Right lobe of liver (tissue), 6 donors: ENCODE measurements around the gene BASP1. TPM values are rescaled to one million over a fixed set of nuclear protein-coding genes. Genes with fewer than 3 reads are reported as not detected.

ENCODE experiments used
- ATAC-seq, 4 donors: fragments of 200-7000 bp; cut with Tn5 transposase; one replicate each; pipeline ENCODE4 v1.9.1; 2020; ENCODE audit warnings: mild to moderate bottlenecking in 4 of 4, moderate library complexity in 4 of 4
- DNase-seq, 3 donors: peaks; one replicate each; pipeline ENCODE4 v3.0.0-alpha.2; 2020
- H3K27ac ChIP-seq, 3 donors: fragments of 200-600 bp; one replicate each; pipeline ENCODE4 v1.8.0; 2022
- H3K27me3 ChIP-seq, 2 donors: fragments of 200-600 bp; one replicate each; pipeline ENCODE4 v1.8.0; 2022
- H3K36me3 ChIP-seq, 4 donors: fragments of 200-600 bp; sonication (generic) in 1 of 4; one replicate each; pipeline versions ENCODE4 v1.5.1 to v1.8.0; 2017 to 2022; ENCODE audit warnings: control low read depth in 1 of 4
- H3K4me1 ChIP-seq, 4 donors: fragments of 200-600 bp; sonication (generic) in 1 of 4; one replicate each; pipeline versions ENCODE4 v1.5.1 to v1.8.0; 2017 to 2022; ENCODE audit warnings: control low read depth in 1 of 4
- H3K4me3 ChIP-seq, 3 donors: fragments of 200-600 bp; one replicate each; pipeline ENCODE4 v1.8.0; 2022
- H3K9me3 ChIP-seq, 4 donors: fragments of 200-600 bp; sonication (generic) in 1 of 4; one replicate each; pipeline versions ENCODE4 v1.5.1 to v1.8.0; 2017 to 2022; ENCODE audit warnings: control low read depth in 1 of 4
- POLR2A ChIP-seq: fragments of 450-650 bp; IDR thresholded peaks from one replicate; pipeline ENCODE4 v1.6.1; 2017; ENCODE audit warnings: antibody characterized with exemption, mild to moderate bottlenecking
- WGBS: methylation state at CpG from one replicate; pipeline ENCODE4 v1.1.6; 2018; ENCODE audit warnings: low coverage, low lambda C conversion rate; ENCODE audit not compliant: insufficient coverage; ENCODE audit errors: missing lambda C conversion rate; 5-methylcytosine and 5-hydroxymethylcytosine counted together
- intact Hi-C, 2 donors: fragments of 100-400 bp; cut with DNase I; formaldehyde crosslinking; loops; one replicate each; pipeline versions ENCODE4 v1.11.2 to v1.14.1; 2022
- total RNA-seq, 6 experiments: library from RNA; depleted of rRNA in 2 of 6; stranded (reverse); fragments of >200 nt in 2 of 6; fragmentation: NEBNext Ultra II Directional in 3 of 6; extraction: Animal tissue kit (Norgen Biotek cat#: 25700) in 3 of 6; gene quantifications; one replicate each; pipeline versions ENCODE4 v1.1.0 to v1.2.4, GENCODE V29; 2016 to 2023
- TF ChIP-seq, protein P1 (sequence below), 4 donors: fragments of 200-600 bp in 3 of 4; fragments of 450-650 bp in 1 of 4; IDR thresholded peaks; one replicate each; pipeline versions ENCODE4 v1.5.1 to v1.8.0; 2016 to 2022; ENCODE audit warnings: antibody characterized with exemption in 4 of 4, mild to moderate bottlenecking in 2 of 4
- donor health status: DM: no; HTN: yes; CAD: no.
- donor health status: DM: no; HTN: no; CAD: no.
- donor health status: DM: no; HTN: no; CAD: no.
- donor health status: DM: no; HTN: yes; CAD: no.
- donor health status: DM: no; HTN: yes; CAD: no.

The BASP1 gene
- total RNA-seq, 6 experiments from 2014 or later = 2.6 to 11.2 (median 4.7) TPM

DNA sequence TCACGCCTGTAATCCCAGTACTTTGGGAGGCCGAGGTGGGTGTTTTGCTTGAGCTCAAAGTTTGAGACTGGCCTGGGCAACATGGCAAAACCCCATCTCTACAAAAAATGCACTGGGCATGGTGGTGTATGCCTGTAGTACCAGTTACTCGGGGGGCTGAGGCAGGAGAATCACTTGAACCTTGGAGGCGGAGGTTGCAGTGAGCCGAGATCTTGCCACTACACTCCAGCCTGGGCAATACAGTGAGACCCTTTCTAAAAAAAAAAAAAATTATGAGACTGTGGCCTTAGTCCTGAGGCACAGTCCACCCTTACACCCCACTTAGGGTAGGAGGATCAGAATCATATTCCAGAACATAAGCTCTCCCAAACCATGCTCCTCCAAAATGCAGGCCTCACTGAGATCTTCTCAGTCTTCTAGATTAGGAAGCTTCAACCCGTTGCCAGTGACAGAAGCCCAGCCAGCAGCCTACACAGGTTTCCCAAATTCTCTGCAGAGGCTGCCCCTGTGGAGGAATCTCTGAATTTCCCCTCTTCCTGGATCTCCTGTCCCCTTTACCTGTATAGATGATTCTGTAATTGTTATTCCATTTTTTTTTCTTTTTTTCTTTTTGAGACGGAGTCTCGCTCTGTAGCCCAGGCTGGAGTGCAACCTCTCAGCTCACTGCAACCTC, 77.3 kb downstream of the BASP1 start:
- TF ChIP-seq, protein P1, sequence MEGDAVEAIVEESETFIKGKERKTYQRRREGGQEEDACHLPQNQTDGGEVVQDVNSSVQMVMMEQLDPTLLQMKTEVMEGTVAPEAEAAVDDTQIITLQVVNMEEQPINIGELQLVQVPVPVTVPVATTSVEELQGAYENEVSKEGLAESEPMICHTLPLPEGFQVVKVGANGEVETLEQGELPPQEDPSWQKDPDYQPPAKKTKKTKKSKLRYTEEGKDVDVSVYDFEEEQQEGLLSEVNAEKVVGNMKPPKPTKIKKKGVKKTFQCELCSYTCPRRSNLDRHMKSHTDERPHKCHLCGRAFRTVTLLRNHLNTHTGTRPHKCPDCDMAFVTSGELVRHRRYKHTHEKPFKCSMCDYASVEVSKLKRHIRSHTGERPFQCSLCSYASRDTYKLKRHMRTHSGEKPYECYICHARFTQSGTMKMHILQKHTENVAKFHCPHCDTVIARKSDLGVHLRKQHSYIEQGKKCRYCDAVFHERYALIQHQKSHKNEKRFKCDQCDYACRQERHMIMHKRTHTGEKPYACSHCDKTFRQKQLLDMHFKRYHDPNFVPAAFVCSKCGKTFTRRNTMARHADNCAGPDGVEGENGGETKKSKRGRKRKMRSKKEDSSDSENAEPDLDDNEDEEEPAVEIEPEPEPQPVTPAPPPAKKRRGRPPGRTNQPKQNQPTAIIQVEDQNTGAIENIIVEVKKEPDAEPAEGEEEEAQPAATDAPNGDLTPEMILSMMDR (IDR thresholded peaks at IDR 0.05) = no peak
- TF ChIP-seq POLR2A = no peak
- no peaks in the 10 kb centered on the region for H3K36me3 ChIP-seq
- 60% methylated on average over 8 of the region's 8 CpGs for WGBS
- no peaks in the 10 kb centered on the region for H3K27me3 ChIP-seq
- H3K4me1 ChIP-seq = no peaks in the 10 kb centered on the region
- intact Hi-C loops = no loop called here
- ATAC-seq = no peak
- H3K27ac ChIP-seq = no peak overlapping the region
- no peaks in the 10 kb centered on the region for H3K9me3 ChIP-seq
- DNase-seq = no peak
- no peak overlapping the region for H3K4me3 ChIP-seq

DNA sequence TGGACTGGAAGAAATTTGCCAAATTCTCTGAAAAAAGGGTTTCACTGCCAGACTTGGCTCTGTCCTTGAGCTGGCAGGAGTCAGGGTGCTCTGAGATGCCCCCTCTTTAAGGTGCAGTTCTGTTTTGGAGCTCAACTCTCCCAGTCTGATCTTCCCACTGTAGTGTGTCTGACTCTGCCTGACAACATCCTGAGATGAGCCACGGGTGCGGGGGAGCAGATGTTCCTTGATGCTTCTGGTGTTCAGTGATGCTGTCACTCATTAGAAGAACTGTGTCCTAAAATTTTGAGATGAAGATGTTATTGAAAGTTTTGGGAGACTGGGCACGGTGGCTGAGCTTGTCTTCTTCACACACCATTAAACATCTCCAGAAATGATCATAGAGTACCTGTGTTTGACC, 78.2 kb downstream of the BASP1 start:
- 39% methylated on average over 2 of the region's 3 CpGs for WGBS
- Histone ChIP-seq H3K9me3 (no peaks in the 10 kb centered on the region), H3K27me3 (peaks cover 0 to 2% of the 10 kb centered on the region in 2 donors), H3K4me1 (no peaks in the 10 kb centered on the region), H3K27ac (no peak overlapping the region), H3K36me3 (no peaks in the 10 kb centered on the region), H3K4me3 (no peak overlapping the region)
- DNase-seq (no peak), ATAC-seq (no peak)
- intact Hi-C loops = no loop called here
- TF ChIP-seq, protein P1 (IDR thresholded peaks at IDR 0.05) = no peak
- TF ChIP-seq POLR2A = no peak

DNA sequence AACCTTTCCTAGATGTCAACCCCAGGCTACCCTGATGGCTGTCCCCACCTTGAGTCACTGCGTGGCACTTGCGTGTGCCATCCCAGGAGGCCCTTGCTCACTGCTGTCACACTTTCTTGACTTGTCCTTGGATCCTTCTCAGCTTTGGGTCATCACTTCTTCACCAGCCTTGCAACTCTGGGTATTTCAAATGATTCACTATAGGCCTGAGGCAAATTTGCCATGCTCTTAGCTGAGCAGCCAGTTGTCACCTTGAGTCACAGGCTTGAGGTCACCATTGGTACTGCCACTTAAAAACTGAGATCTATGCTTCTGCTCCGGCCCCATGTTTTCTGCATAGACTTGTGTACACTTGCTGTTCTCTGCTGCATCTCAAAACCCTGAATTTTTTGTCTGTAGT, 84.7 kb downstream of the BASP1 start:
- no peaks in the 10 kb centered on the region for H3K9me3 ChIP-seq
- ATAC-seq (no peak), DNase-seq (no peak)
- H3K4me3 ChIP-seq = no peak overlapping the region
- H3K4me1 ChIP-seq = no peaks in the 10 kb centered on the region
- H3K27me3 ChIP-seq = peaks cover 0 to 8% of the 10 kb centered on the region in 2 donors
- 75% methylated on average over 1 of the region's 3 CpGs for WGBS
- H3K36me3 ChIP-seq = no peaks in the 10 kb centered on the region
- TF ChIP-seq, protein P1 (IDR thresholded peaks at IDR 0.05) = no peak
- no peak for TF ChIP-seq POLR2A
- H3K27ac ChIP-seq = no peak overlapping the region
- intact Hi-C loops = no loop called here

DNA sequence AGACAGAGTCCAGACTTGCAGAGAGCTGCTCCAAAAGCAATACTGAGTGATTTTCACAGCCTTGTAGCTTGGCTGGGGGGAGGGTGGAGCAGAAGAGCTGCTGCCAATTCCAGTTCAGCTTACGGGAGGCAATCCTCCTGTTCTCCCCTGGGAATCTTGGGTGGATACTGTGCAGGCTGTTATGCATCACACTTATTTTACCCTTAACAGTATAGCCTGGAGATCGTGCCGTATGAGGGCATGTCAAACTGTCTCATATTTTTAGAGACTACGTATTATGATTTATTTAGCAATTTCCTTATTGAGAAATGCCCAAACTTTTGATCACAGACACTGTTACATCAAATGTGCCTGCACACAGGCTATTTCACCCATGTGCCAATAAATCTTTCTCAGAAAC, 85.2 kb downstream of the BASP1 start:
- WGBS = 52% methylated on average over 3 of the region's 4 CpGs
- Histone ChIP-seq H3K36me3 (no peaks in the 10 kb centered on the region), H3K27me3 (peaks cover 0 to 8% of the 10 kb centered on the region in 2 donors), H3K4me3 (no peak overlapping the region), H3K9me3 (no peaks in the 10 kb centered on the region), H3K27ac (no peak overlapping the region), H3K4me1 (no peaks in the 10 kb centered on the region)
- DNase-seq (no peak), ATAC-seq (no peak)
- no peak for TF ChIP-seq POLR2A
- TF ChIP-seq, protein P1 (IDR thresholded peaks at IDR 0.05) = no peak
- intact Hi-C loops = no loop called here
